Measurements from ENCODE around the gene PNPLA1. TPM values are rescaled to one million over a fixed set of nuclear protein-coding genes. Genes with fewer than 3 reads are reported as not detected.

Gene PNPLA1
- not detected in 2 replicates for total RNA-seq

GRCh38 chr6:36269834-36270705 lies at the start of gene PNPLA1:
Gene PNPLA1 (plus strand): TSS chr6:36270060. CDS start chr6:36270460, 400 bp downstream.

GRCh38 chr6:36336779-36337241 lies 67.0 kb downstream of the PNPLA1 start, which contains the start of gene BNIP5:
Gene BNIP5 (minus strand): TSS chr6:36336888. CDS start chr6:36330690, 6,198 bp downstream.

Other genes with a start within 250 kb of the PNPLA1 start
- gene SLC26A8, start 245.4 kb upstream of the PNPLA1 start, total RNA-seq = not detected in 2 replicates
- 74.4 and 89.4 TPM in 2 replicates for gene MAPK14, start 242.3 kb upstream of the PNPLA1 start, total RNA-seq
- gene MAPK13, start 139.5 kb upstream of the PNPLA1 start, total RNA-seq = 2.8 and 4.1 TPM in 2 replicates
- gene BRPF3, start 73.3 kb upstream of the PNPLA1 start, total RNA-seq = 16.9 and 28.4 TPM in 2 replicates
- gene BNIP5, start 66.8 kb downstream of the PNPLA1 start, total RNA-seq = not detected in 2 replicates
- 1.6 and 1.8 TPM in 2 replicates for gene ETV7, start 117.6 kb downstream of the PNPLA1 start, total RNA-seq
- not detected in 2 replicates for gene PXT1, start 172.8 kb downstream of the PNPLA1 start, total RNA-seq
- 120 and 143 TPM in 2 replicates for gene KCTD20, start 172.9 kb downstream of the PNPLA1 start, total RNA-seq

Measured in hair follicle dermal papilla cell (primary cell).